GM18520 (cell line): ENCODE data around the gene TEAD2.
"Not testable (repeated sequence)": the region's sequence is repeated elsewhere in the genome, so short reads cannot be mapped to it uniquely, and the experiment has no call there.

ENCODE experiments used
- ATAC-seq: cut with Tn5 transposase; IDR thresholded peaks from one replicate; pipeline ENCODE4 v1.9.1; 2021; ENCODE audit not compliant: unreplicated experiment

Gene TEAD2

DNA sequence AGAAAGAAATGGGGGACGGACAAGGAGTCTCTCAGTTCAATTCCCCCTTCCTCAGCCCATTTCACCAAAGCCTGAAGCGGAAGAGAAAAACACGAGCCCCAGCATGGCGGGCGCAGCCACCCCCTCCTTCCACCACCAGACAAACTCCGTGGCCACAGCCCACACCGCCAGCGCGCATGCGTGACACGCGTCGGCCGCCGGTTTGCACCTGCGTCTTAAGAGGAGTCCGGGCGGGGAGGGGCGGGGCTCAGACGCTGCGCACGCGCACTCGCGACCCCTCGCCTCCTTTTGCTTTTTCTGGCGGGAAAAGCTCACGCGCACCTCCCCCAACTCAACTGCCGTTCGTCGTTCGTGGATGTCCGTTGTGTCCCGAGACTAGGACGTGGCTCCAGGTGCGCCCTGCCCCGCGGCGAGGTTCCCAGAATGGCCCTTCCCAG is 25.7 kb upstream of the TEAD2 start, which contains the start of gene KASH5:
TSS of gene KASH5 (plus strand) at position 314 of the 437 bp plus-strand sequence. CDS start 2,635 bp downstream, outside the sequence.
- no peak for ATAC-seq

DNA sequence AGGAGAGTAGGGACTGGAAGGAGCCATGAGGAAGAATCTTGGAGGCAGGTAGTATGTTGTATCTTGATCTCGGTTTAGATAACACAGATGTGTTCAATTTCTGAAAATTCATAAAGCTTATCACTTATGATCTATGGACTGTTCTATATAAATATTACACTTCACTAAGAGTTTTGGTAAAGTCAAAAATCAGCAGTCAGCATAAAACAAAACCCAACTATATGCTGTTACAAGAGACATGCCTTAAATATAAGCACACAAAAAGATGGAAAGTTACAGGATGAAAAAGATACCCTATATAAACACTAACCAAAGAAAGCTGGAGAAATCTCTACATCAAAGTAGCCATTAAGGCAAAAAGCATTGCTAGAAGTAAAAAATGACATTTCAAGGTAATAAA is 21.4 kb upstream of the TEAD2 start:
- no peak for ATAC-seq

DNA sequence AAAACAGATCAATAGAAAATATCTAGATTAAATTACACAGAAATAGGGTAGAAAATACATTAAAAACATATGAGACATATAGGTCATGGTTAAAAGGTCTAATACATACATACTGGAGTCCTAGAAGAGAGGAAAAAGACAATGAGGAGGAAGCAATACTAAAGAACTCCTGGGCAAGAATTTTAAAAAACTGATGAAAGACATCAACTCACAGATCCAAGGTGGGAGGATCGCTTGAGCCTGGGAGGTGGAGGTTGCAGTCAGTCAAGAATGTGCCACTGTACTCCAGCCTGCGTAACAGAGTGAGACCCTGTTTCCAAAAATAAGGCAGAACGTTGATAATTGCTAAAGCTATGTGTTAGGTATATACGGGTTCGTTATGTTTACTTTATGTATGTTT is 20.4 kb upstream of the TEAD2 start:
- no peak for ATAC-seq

DNA sequence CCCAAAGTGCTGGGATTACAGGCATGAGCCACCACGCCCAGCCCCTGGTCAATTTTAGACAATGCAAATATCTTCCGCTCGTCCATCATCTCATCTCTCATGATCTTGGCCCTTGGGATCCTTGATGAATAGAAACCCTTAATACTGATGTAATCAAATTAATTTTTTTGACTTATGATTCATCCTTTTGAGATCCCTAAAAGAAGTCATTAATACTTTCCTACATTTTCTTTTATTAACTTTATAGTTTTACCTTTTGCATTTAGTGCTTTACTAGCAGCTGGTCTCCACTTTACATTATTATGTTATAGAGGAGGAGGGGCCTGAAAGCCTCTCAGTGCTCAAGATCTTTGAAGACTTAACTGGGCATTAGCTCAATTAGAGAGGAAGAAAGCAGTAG is 18.2 kb upstream of the TEAD2 start:
- no peak for ATAC-seq

DNA sequence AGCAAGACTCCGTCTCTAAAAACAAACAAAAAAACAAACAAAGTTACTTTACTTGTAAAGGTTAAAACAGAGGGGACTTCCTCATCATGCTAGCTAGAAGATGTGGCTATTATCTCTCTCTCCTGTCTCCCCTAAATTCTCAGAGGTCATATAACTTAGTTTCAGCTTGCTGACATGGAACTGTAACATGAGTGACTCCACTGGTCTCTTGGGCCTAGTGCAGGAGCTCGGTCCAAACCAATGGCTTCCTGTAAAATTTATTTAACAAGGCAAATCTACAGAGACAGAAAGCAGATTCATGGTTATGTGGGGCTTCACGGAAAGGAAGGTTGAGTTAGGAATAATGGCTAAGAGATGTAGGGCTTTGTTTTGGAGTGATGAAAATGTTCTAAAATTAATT is 16.3 kb upstream of the TEAD2 start:
- ATAC-seq = no peak

DNA sequence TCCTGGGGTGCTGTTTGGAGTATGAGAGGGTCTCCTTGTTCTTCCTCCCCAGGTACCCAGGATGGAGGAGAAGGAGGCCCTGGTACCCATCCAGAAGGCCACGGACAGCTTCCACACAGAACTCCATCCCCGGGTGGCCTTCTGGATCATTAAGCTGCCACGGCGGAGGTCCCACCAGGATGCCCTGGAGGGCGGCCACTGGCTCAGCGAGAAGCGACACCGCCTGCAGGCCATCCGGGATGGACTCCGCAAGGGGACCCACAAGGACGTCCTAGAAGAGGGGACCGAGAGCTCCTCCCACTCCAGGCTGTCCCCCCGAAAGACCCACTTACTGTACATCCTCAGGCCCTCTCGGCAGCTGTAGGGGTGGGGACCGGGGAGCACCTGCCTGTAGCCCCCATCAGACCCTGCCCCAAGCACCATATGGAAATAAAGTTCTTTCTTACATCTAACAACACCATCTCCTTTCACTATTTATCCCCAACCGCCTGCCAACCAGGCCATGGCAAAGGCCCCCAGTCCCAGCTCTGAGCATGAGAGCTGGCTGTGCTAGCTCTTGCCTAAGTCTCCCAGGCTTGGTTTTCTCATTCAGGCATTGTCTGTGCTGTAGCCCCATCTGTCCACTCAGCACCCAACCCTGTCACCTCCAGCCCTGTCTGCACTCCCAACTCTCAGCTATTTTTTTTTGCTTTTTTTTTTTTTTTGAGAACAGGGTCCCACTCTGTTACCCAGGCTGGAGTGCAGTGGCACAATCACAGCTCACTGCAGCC is 12.6 kb upstream of the TEAD2 start:
- no peak for ATAC-seq

DNA sequence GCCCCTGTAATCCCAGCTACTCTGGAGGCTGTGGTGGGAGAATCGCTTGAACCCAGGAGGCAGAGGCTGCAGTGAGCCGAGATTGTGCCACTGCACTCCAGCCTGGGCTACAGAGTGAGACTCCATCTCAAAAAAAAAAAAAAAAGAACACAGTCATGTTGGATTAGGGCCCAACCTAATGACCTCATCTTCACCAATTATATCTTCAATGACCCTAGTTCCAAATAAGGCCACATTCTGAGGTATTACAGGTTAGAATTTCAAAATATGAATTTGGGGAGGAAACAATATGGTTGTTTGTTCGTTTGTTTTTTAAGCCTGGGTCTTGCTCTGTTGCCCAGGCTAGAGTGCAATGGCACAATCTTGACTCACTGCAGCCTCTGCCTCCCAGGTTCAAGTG is 11.0 kb upstream of the TEAD2 start:
- not testable (repeated sequence) for ATAC-seq

DNA sequence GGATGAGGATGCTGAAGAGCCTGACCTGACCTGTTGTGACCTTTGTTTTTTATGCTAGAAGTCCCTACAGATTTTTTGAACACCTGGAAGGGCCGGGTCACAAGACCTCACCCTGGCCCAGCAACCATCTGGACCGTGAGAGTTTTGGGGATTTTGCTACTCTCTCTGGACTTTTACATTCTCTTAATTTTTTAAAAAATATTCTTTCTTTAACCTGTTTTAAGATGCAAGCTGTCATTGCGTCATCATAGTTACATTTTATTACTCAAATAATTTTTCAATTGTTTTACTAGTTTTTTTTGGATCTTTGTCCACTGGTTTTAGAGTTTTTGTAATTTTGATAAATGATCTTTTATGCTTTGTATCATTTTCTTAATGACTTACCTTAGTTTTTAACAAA is 9.0 kb upstream of the TEAD2 start:
- ATAC-seq = no peak

DNA sequence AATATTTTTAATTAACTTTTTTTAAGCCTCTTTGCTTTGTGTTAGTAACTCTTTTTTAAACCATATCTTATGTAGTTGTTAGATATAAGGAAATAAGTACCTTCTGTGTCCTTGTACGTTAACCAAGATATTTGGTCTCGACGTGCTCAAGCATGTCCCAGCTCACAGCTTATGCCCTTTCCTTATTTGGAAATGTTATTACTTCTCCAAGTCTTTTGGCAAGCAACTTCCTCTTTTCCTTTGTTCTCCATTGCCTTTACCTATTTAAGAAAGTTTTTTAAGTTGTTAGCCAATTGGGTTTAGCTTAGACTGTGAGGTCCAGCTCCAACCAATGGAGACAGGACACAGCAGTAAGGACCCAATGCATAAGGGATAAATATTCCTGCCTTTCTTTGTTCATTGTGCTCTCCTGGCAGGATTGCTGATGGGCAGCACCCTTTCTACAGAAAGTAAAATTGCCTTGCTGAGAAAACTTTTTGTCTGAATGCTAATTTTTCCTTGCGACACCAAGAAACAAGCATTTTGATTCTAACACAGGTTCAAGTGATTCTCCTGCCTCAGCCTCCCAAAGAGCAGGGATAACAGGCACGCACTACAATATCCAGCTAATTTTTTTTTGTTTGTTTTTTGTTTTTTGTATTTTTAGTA is 6.6 kb upstream of the TEAD2 start:
- no peak for ATAC-seq

DNA sequence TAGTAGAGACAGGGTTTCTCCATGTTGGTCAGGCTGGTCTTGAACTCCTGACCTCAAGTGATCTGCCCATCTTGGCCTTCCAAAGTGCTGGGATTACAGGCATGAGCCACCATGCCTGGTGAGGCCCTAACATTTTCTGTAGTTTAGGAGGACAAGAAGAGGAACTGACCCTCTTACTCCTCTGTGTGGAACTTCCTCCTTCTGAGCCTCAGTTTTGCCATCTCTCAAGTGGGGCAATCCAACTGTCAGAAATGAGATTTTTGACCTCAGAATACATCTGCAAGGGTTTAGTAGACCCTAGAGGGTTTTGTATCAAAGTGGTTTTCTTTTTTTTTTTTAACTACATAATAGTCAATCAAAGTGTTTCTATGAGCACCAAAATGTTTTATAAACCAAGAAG is 3.9 kb upstream of the TEAD2 start:
- no peak for ATAC-seq

DNA sequence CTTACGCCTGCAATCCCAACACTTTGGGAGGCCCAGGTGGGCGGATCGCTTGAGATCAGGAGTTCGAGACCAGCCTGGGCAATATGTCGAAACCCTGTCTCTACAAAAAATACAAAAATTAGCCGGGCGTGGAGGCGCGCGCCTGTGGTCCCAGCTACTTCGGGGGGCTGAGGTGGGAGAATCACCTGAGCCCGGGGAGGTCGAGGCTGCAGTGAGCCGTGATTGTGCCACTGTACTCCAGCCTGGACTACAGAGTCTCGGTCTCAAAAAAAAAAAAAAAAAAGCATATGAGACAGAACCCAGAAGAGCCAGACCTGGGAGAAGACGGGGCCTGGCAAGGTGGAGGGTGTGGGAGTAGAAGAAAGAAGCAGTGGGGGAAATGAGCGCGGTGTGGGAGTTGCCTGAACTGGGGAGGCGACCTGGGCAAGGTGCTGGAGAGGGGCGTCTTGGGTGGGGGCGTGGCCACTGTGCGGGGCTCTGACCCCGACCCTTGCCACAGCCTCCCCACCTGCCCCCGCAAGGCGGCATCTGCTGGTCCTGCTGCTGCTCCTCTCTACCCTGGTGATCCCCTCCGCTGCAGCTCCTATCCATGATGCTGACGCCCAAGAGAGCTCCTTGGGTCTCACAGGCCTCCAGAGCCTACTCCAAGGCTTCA is 2.0 kb upstream of the TEAD2 start:
- ATAC-seq = no peak

DNA sequence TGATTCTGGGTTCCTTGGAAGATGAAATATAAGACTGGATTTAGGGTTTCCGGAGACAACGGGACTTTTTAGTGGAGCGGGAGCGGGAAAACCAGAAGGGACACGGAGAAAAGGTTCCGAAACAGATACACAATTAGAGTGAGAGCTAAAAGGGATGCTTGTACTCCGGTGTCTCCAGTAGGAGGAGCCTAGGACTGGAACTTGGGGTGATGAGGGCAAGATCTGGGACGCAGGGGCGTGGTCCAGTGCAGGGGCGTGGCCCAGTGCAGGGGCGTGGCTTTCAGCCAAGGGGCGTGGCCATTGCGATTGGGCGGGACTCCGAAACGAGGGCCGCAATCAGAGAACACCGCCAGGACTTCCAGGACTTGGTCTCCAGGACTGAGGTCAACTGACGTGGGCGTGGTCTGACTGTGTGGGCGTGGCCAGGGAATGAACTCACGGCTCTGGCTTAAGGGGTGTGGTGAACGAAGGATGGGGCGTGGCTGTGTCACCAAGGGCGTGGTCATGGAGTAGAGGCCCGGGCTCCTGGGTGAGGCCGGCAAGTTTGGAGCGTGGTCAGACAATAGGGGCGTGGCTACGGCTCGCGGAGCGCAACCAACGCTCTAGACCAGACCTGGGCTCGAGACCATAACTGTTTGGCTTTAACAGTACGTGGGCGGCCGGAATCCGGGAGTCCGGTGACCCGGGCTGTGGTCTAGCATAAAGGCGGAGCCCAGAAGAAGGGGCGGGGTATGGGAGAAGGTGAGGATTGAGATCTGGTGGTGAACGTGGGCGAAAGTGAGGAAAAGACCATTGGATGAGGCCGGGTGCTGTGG is 1.3 kb upstream of the TEAD2 start, which contains the start of gene DKKL1:
TSS of gene DKKL1 (plus strand) at position 610 of the 815 bp plus-strand sequence. CDS start at position 732, 122 bp downstream.
- no peak for ATAC-seq

DNA sequence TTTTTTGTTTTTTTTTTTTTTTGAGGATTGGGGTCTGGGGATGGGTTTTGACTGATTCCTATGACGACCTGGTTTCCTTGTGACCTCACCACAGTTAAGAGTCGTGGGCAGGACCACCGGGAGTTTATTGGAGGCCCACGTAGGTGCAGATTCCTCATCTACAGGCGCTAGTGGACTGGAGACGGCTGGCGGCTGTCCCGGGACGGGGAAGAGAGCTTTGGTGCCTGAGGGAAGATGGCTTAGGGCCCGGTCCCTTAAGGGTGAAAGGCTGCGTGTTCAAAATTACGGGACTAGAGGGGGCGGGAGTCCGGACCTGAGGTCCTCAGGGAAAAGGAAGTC is 682 bp upstream of the TEAD2 start:
- ATAC-seq = no peak

DNA sequence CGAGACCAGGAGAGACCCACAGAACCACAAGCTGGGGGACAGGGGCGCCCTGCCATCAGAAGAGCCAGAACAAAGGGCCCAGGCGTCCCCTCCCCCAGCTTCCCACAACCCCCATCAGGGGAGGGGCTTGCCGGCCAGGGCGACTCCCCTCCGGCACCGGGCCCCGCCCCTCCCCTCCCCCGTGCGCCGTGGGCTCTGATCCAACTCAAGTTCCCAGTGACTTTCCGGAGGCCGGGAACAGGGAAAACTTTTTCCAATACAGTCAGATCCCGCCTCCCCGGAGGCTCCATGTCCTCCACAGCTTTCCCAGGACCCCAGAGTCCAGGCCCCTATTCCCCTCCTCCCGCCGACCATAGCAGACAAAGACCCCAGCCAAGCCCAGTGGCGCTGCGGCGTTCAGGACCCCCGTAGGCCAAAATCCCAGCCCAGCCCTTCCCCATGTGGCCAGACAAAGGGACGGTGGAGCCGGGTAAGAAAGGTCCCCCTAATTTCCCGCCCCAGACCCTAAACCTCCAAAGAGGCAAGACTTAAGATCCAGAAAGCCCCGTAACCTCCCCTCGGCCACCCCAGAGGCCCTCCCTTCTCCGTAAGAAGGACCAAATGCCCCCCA is 673 bp downstream of the TEAD2 start:
- ATAC-seq = no peak

DNA sequence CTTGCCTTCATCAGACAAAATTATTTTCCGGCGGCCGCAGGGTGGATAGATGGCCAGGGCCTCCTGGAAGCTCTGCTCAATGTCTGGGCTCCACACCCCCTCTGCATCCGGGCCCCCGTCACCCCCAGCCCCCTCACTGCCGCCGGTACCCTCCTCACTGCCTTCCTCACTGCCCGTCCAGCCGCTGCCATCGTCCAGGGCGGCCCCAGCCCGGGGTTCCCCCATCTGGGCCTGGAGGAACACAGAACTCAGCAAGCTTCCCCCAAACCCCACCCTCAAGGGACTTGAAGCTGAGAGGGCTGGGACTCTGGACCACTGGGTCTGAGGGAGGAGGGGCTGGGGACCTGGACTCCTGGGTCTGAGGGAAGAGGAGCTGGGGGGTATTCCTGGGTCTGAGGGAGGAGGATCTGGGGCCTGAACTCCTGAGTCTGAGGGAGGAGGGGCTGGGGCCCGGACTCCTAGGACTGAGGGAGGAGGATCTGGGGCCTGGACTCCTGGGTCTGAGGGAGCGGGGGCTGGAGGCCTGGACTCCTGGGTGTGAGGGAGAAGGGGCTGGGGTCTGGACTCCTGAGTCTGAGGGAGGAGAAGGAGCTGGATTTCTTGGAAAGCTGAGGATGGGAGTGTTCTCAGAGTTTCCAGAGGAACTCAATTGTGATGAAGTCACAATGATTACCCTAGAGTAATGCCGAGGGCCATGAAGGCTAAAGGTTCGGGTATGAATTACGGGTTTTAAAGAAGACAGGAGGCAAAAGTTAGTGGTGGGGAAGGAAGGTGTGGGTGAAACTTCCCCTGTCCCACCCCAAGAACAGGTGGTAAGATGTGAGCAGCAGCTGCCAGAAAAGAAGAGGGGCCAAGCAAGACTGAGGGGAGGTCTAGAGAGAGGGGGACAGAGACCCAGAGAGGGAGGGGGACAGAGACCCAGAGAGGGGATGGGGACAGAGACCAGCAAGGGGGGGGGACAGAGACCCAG is 2.1 kb downstream of the TEAD2 start:
- no peak for ATAC-seq

DNA sequence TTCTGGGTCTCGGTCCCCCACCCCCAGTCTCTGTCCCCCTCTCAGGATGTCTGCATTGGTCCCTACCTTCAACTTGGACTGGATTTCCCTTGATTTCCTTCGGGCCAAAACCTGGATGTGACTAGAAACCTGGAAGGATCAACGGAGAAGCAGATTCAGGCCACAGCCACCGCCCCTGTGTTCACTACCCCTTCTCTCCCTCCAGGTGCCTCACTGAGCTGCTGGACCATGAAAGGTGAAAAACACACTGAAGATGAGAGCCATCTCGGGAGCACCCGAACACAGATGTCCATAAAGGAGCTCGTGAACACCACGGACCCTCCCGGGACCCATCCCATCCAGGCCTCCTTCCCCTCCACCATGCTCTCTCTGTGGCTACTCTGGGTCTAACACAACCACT is 5.0 kb downstream of the TEAD2 start:
- no peak for ATAC-seq

DNA sequence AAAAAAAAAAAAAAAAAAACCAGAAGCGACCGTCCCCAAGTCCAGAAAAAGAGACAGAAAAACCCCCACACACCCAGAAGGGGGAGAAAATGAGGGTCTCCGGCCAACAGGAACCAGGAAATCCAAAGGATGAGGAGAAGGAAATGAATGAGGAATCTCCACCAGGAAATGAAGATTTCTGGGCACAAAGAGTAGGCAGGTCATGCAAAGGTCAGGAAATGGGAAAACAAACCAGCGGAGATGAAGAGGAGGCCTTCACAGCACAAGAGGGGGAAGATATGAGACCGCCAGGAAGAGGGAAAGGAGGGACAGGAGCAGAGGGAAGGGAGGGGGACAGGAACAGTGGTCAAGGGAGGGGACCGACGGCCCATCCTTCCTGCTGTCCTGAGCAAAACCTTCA is 5.8 kb downstream of the TEAD2 start:
- ATAC-seq = no peak

DNA sequence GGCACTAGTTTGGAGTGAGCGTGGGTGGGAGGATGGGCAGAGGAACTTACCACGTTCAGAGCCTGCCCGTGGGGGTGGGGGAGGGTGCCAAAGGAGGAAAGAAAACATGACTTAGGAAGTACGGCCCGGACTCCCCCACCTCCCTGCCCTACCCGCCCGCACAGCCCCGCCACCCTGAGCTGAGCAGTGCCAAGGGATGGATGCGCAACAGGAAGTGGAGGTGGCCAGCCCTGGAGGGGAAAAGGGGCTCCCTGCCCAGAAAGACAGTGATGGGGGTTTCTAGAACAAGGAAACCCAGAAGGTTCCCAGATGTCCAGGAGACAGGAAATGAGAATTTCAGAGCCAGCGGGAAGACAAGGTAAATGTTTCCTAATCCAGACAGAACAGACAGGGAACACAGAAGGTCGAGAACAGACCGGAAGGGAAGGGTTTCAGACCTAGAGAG is 6.3 kb downstream of the TEAD2 start:
- no peak for ATAC-seq

DNA sequence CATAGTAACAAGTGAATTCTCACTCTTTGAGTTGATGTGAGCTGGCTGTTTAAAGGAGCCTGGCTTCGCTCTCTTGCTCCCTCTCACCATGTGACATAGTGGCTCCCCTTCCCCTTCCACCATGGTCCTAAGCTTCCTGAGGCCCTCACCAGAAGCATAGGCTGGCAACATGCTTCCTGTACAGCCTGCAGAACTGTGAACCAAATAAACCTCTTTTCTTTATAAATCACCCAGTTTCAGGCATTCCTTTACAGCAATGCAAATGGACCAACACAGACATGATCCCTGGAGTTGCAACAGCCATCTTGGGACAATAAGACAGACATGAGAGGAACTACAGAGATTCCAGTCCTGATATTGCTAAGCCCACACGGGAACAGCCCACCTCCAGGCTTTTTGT is 12.6 kb downstream of the TEAD2 start:
- ATAC-seq = no peak
